ENCODE data around the gene IL23A. TPM values are rescaled to one million over a fixed set of nuclear protein-coding genes. Genes with fewer than 3 reads are reported as not detected.

Gene IL23A
- polyA plus RNA-seq, 3 donors: 1.0 to 4.8 (median 1.6) TPM

GRCh38 chr12:56359851-56360767, 21.4 kb downstream of the IL23A start, which contains the start of gene STAT2:
TSS of gene STAT2 (minus strand) at chr12:56360107. CDS start at chr12:56356571, 3,536 bp downstream.
- peak within 1 kb of the TSS; percentile 87 to 97 (median 95) for H3K27ac Mint-ChIP-seq
- no peaks in the 10 kb centered on the region for H3K9me3 ChIP-seq (replicated peaks in 1 of 2; ENCODE audit: control insufficient read depth in 1 of 2, insufficient read depth in 1 of 2, low read length in 2 of 2)
- H3K79me2 ChIP-seq (ENCODE audit: insufficient read depth, low read length): peaks cover 49% of the 10 kb centered on the region
- H3K4me1 ChIP-seq (ENCODE audit: control insufficient read depth in 1 of 2, insufficient read depth in 2 of 2, low read length in 2 of 2): peaks cover 19 to 23% of the 10 kb centered on the region in 2 donors
- H3K4me3 ChIP-seq (replicated peaks in 1 of 3; ENCODE audit: low read depth in 2 of 3, low read length in 3 of 3): peak within 1 kb of the TSS; percentile 89 to 97 (median 89)
- under 1% methylated on average over 43 of the region's 54 CpGs for WGBS (ENCODE audit: insufficient coverage)
- H3K9me3 Mint-ChIP-seq: no peaks in the 10 kb centered on the region
- TF ChIP-seq, protein P1, sequence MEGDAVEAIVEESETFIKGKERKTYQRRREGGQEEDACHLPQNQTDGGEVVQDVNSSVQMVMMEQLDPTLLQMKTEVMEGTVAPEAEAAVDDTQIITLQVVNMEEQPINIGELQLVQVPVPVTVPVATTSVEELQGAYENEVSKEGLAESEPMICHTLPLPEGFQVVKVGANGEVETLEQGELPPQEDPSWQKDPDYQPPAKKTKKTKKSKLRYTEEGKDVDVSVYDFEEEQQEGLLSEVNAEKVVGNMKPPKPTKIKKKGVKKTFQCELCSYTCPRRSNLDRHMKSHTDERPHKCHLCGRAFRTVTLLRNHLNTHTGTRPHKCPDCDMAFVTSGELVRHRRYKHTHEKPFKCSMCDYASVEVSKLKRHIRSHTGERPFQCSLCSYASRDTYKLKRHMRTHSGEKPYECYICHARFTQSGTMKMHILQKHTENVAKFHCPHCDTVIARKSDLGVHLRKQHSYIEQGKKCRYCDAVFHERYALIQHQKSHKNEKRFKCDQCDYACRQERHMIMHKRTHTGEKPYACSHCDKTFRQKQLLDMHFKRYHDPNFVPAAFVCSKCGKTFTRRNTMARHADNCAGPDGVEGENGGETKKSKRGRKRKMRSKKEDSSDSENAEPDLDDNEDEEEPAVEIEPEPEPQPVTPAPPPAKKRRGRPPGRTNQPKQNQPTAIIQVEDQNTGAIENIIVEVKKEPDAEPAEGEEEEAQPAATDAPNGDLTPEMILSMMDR (IDR thresholded peaks at IDR 0.05): no peak
- H3K4me2 ChIP-seq (replicated peaks; ENCODE audit: extremely low read depth, low read length, poor library complexity, severe bottlenecking): peak within 1 kb of the TSS; percentile 95
- H3K4me3 Mint-ChIP-seq: peak within 1 kb of the TSS; percentile 87 to 94
- peaks cover 38% of the 10 kb centered on the region for H4K20me1 ChIP-seq (ENCODE audit: insufficient read depth, low read length)
- no peaks in the 10 kb centered on the region for H3K27me3 ChIP-seq (ENCODE audit: control insufficient read depth in 2 of 2, insufficient read depth in 2 of 2, low read length in 2 of 2)
- H3K9ac ChIP-seq (ENCODE audit: insufficient read depth, low read length, poor library complexity, severe bottlenecking): peak within 1 kb of the TSS; percentile 76
- peaks cover 14% of the 10 kb centered on the region in 2 donors for H3K36me3 ChIP-seq (replicated peaks in 1 of 2; ENCODE audit: control insufficient read depth in 1 of 2, insufficient read depth in 2 of 2, low read length in 2 of 2)
- peaks cover 0 to 2% (median 1%) of the 10 kb centered on the region in 3 donors for H3K27me3 Mint-ChIP-seq (ENCODE audit: low read depth in 3 of 3)
- intact Hi-C loops (cut with micrococcal nuclease): loop anchor here (2.0 to 10.0 kb wide), 4 partner anchors 43 to 105 kb away; partner anchors contain the start of genes CNPY2 (in 2 of the 2), CS (in 1 of the 2), MIP (in 1 of the 2) and SPRYD4 (in 1 of the 2)
- H2AFZ ChIP-seq (ENCODE audit: insufficient read depth, low read depth, low read length, poor library complexity, severe bottlenecking): peak within 1 kb of the TSS; percentile 82
- H3K4me1 Mint-ChIP-seq: peaks cover 26% of the 10 kb centered on the region
- peaks cover 16 to 21% of the 10 kb centered on the region in 2 donors for H3K36me3 Mint-ChIP-seq
- H3K27ac ChIP-seq (ENCODE audit: low read depth in 1 of 2, low read length in 2 of 2): peak within 1 kb of the TSS; percentile 74 to 89
- DNase-seq: peak; percentile 98 to 99 (median 99)

DNA sequence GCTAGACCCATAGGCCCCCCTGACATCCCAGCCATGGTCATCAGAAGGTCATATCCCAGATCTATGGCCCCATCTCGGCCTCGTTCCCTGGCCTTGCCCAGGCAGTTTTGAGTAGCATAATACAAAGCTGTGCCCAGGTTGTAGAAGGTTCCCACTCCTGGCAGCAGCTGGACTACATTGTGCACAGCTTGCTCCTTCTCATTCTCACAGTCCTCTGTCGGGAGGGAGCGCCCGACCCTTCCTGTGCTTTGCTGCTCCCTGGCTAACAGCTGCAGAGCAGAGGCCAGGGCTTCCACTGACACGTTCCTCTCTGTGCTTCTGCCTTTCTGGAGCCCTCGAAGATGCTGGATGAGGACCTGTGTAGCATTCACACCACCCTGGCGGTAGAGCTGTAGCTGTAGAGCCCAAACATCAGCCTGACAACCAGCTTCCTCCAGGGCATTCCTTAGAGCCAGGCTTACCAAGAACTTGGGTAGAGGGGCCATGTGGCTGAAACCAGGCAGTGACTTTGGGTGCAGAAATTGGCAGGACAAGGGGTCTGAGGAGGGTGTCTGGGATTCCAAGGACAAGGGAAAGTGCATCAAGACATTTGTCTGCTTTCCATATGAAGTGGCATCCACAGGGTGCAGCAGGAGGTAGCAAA, 22.9 kb downstream of the IL23A start:
- no peaks in the 10 kb centered on the region for H3K9me3 ChIP-seq (replicated peaks in 1 of 2; ENCODE audit: control insufficient read depth in 1 of 2, insufficient read depth in 1 of 2, low read length in 2 of 2)
- DNase-seq: no peak
- Mint-ChIP-seq H3K36me3 (peaks cover 3 to 8% of the 10 kb centered on the region in 2 donors), H3K4me1 (peaks cover 26% of the 10 kb centered on the region), H3K9me3 (no peaks in the 10 kb centered on the region), H3K27ac (peak overlapping the region in 4 of 7 donors; percentile 21 to 96 (median 72)), H3K27me3 (ENCODE audit: low read depth in 3 of 3) (peaks cover 0 to 2% (median 1%) of the 10 kb centered on the region in 3 donors), H3K4me3 (no peak overlapping the region)
- no peak overlapping the region for H3K9ac ChIP-seq (ENCODE audit: insufficient read depth, low read length, poor library complexity, severe bottlenecking)
- H3K36me3 ChIP-seq (replicated peaks in 1 of 2; ENCODE audit: control insufficient read depth in 1 of 2, insufficient read depth in 2 of 2, low read length in 2 of 2): no peaks in the 10 kb centered on the region
- intact Hi-C loops (cut with micrococcal nuclease): loop anchor here (2.0 to 10.0 kb wide), 4 partner anchors 44 to 103 kb away; partner anchors contain the start of genes CNPY2 (in 2 of the 2), CS (in 1 of the 2), MIP (in 1 of the 2) and SPRYD4 (in 1 of the 2)
- H3K27ac ChIP-seq (ENCODE audit: low read depth in 1 of 2, low read length in 2 of 2): peak overlapping the region in 1 of 2 donors; percentile 89
- H3K27me3 ChIP-seq (ENCODE audit: control insufficient read depth in 2 of 2, insufficient read depth in 2 of 2, low read length in 2 of 2): no peaks in the 10 kb centered on the region
- H3K4me2 ChIP-seq (replicated peaks; ENCODE audit: extremely low read depth, low read length, poor library complexity, severe bottlenecking): no peak overlapping the region
- H3K79me2 ChIP-seq (ENCODE audit: insufficient read depth, low read length): peaks cover 37% of the 10 kb centered on the region
- WGBS (ENCODE audit: insufficient coverage): 93% methylated on average over 8 of the region's 8 CpGs
- peaks cover 19 to 23% of the 10 kb centered on the region in 2 donors for H3K4me1 ChIP-seq (ENCODE audit: control insufficient read depth in 1 of 2, insufficient read depth in 2 of 2, low read length in 2 of 2)
- peaks cover 23% of the 10 kb centered on the region for H4K20me1 ChIP-seq (ENCODE audit: insufficient read depth, low read length)
- peak overlapping the region; percentile 36 for H2AFZ ChIP-seq (ENCODE audit: insufficient read depth, low read depth, low read length, poor library complexity, severe bottlenecking)
- TF ChIP-seq, protein P1 (IDR thresholded peaks at IDR 0.05): no peak
- no peak overlapping the region for H3K4me3 ChIP-seq (replicated peaks in 1 of 3; ENCODE audit: low read depth in 2 of 3, low read length in 3 of 3)

Measured in CD14-positive monocyte (primary cell).